GM04504 (cell line): ENCODE measurements around the gene ACAD10.

Experiments used
- DNase-seq: peaks from one replicate; pipeline ENCODE4 v3.0.0-alpha.2; 2012; ENCODE audit warnings: low read depth

Gene ACAD10

GRCh38 chr12:111776836-111777344, 91.0 kb downstream of the ACAD10 start:
- no peak for DNase-seq

GRCh38 chr12:111777345-111778045, 91.6 kb downstream of the ACAD10 start:
- no peak for DNase-seq

- no peak for DNase-seq
Measured at GRCh38 chr12:111780166-111780565, 94.3 kb downstream of the ACAD10 start.

GRCh38 chr12:111780615-111781014, 94.8 kb downstream of the ACAD10 start:
- no peak for DNase-seq

- no peak for DNase-seq
Measured at GRCh38 chr12:111781085-111781658, 95.3 kb downstream of the ACAD10 start.

GRCh38 chr12:111783046-111783445, 97.2 kb downstream of the ACAD10 start:
- no peak for DNase-seq

GRCh38 chr12:111784953-111785352, 99.1 kb downstream of the ACAD10 start:
- DNase-seq, result no peak

- DNase-seq, result no peak
Measured at GRCh38 chr12:111785651-111786050, 99.8 kb downstream of the ACAD10 start.

GRCh38 chr12:111788178-111788654, 102.4 kb downstream of the ACAD10 start:
- DNase-seq, result no peak

- no peak for DNase-seq
Measured at GRCh38 chr12:111789779-111790178, 103.9 kb downstream of the ACAD10 start.

- DNase-seq, result no peak
Measured at GRCh38 chr12:111791507-111791906, 105.7 kb downstream of the ACAD10 start.

GRCh38 chr12:111792155-111792855, 106.5 kb downstream of the ACAD10 start:
- DNase-seq, result no peak

- DNase-seq, result no peak
Measured at GRCh38 chr12:111792856-111793235, 107.0 kb downstream of the ACAD10 start.

- DNase-seq, result no peak
Measured at GRCh38 chr12:111798182-111798581, 112.3 kb downstream of the ACAD10 start.

- no peak for DNase-seq
Measured at GRCh38 chr12:111799758-111800157, 113.9 kb downstream of the ACAD10 start.

- no peak for DNase-seq
Measured at GRCh38 chr12:111803038-111803626, 117.3 kb downstream of the ACAD10 start.

- no peak for DNase-seq
Measured at GRCh38 chr12:111803851-111804250, 118.0 kb downstream of the ACAD10 start.

- DNase-seq, result no peak
Measured at GRCh38 chr12:111806304-111806703, 120.5 kb downstream of the ACAD10 start.
